Astrocyte of the spinal cord (primary cell): ENCODE measurements around the gene STAT3.
"Not testable (repeated sequence)": the region's sequence is repeated elsewhere in the genome, so short reads cannot be mapped to it uniquely, and the experiment has no call there.

Experiments
- DNase-seq: peaks from one replicate; pipeline ENCODE4 v3.0.0; 2011; ENCODE audit warnings: low read depth, low spot score
- H3K4me3 ChIP-seq: 2 replicates; pipeline ENCODE4 v1.5.1; 2011; ENCODE audit warnings: low read depth, mild to moderate bottlenecking, low read length, moderate library complexity
- CTCF ChIP-seq: IDR thresholded peaks from 2 replicates; pipeline ENCODE4 v1.5.1; 2012; ENCODE audit warnings: low read depth, mild to moderate bottlenecking, low read length, inconsistent platforms
- in situ Hi-C: cut with HindIII; loops from 2 replicates; pipeline ENCODE4 v1.10.0; 2017; ENCODE audit warnings: low sequenced_read_pairs

The STAT3 gene

DNA sequence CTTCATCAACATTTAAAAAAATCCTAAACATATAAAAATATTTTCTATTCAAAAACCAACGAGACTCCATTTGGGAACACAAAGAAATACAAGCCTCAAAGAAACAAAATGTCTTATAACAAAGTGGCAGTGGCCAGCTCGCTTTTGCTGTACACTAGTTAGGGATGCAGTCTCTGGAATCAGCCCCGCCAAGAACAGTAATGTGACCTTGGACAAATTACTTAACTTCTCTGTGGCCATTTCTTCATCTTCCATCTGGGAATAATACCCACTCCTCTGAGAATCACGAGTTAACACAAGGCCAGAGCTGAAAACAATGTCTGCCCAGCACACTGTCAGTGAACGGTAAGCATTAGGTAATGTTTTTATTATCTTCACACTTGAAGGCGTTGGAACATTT, 117.6 kb downstream of the STAT3 start:
- no peak for DNase-seq
- H3K4me3 ChIP-seq, result no peak overlapping the region
- no peak for TF ChIP-seq CTCF
- in situ Hi-C loops, result no loop called here

DNA sequence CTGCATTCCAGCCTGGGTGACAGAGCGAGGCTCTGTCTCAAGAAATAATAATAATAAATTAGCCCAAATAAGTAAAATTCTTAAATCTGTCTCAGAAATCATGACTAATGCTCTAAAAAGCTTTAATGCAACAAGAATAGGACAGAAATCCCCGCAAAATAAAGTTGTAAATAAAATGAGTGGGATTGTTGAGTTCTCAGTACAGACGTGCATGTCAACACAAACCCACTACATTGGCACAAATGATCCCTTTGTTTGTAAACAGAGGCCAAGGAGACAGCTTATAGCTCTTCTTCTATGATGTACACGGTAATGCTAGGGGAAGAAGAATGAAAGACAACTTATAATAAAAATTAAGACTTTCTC, 118.1 kb downstream of the STAT3 start:
- DNase-seq, result no peak
- no peak overlapping the region for H3K4me3 ChIP-seq
- in situ Hi-C loops, result no loop called here
- no peak for TF ChIP-seq CTCF

DNA sequence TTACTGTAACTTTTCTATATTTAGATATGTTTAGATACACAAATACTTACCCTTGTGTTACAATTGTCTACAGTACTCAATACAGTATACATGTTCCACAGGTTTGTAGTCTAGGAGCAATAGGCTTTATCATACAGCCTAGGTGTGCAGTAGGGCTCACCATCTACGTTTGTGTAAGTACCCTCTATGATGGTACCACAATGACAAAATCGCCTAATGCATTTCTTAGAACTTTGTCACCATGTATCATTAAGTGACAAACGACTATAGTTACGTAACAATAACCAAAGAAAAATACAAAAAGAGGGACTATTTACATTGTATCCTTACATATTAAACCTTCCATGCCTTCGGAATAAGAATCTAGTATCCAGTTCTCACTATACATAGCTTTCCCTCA, 120.0 kb downstream of the STAT3 start:
- no peak for TF ChIP-seq CTCF
- DNase-seq, result no peak
- no peak overlapping the region for H3K4me3 ChIP-seq
- in situ Hi-C loops, result no loop called here

- H3K4me3 ChIP-seq, result no peak overlapping the region
- TF ChIP-seq CTCF, result no peak
- in situ Hi-C loops, result no loop called here
- DNase-seq, result peak; percentile 82
Observed at GRCh38 chr17:42266918-42267766, 121.1 kb downstream of the STAT3 start.

GRCh38 chr17:42266462-42266861, 121.8 kb downstream of the STAT3 start:
- in situ Hi-C loops, result no loop called here
- no peak for TF ChIP-seq CTCF
- DNase-seq, result no peak
- H3K4me3 ChIP-seq, result no peak overlapping the region

DNA sequence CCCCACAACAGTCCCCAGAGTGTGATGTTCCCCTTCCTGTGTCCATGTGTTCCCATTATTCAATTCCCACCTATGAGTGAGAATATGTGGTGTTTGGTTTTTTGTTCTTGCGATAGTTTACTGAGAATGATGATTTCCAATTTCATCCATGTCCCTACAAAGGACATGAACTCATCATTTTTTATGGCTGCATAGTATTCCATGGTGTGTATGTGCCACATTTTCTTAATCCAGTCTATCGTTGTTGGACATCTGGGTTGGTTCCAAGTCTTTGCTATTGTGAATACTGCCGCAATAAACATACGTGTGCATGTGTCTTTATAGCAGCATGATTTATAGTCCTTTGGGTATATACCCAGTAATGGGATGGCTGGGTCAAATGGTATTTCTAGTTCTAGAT, 123.9 kb downstream of the STAT3 start:
- in situ Hi-C loops, H3K4me3 ChIP-seq, DNase-seq: not testable (repeated sequence)
